Measurements from ENCODE around the gene SLC2A4RG.
A peak's percentile ranks its signal among the peaks of the same experiment; 100 is the strongest.
"Not testable (repeated sequence)": the region's sequence is repeated elsewhere in the genome, so short reads cannot be mapped to it uniquely, and the experiment has no call there.

SLC2A4RG gene

DNA sequence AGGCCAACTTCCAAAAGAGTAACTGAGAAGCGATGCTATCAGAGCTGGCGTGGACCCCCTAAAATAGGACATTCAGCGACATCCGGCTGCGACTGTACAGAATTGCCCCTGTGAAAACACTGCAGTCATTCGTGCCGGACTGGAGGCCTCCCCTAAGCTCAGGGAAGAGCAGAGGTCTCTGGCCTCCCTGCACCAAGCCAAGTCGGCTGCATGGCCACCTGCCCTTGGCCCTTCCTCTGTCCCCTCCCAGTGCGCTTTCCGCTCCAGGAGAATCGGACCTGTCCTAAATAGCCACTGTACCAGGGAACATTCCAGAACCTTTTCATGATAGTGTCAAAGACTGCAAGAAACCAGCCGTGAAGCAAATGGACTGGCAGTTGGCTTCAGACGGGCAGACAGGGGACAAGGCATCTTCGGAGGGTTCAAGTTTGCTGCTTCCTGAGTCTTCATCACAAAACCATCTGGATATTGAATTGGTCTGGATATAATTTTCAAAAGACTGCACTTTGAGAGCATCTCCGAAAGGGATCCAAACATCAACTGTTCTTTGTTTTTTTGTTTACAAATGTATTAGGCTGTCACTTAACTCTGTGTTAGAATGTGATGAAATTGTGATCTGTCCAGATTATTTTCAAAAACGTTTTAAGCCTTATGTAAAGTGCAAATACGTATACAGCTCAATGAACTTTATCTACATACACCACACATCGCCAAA is 16.5 kb downstream of the SLC2A4RG start:
- no peak for DNase-seq (ENCODE audit: low read depth)

DNA sequence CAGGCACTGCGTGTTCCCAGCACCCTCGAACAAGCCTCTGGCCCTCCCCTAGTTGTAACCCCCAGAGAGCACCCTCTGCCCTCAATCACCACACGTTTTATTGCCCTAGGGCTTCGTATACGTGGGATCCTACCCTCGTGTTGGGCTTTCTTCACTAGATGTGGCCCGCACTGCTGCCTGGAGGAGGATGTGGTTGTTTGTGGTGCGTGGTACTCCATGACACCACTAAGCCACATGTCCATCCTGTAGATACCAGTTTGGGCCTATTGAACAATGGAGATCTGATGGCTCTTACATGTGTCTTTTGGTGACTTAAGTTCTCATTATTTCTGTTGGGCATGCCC is 17.0 kb downstream of the SLC2A4RG start:
- no peak for DNase-seq (ENCODE audit: low read depth)

DNA sequence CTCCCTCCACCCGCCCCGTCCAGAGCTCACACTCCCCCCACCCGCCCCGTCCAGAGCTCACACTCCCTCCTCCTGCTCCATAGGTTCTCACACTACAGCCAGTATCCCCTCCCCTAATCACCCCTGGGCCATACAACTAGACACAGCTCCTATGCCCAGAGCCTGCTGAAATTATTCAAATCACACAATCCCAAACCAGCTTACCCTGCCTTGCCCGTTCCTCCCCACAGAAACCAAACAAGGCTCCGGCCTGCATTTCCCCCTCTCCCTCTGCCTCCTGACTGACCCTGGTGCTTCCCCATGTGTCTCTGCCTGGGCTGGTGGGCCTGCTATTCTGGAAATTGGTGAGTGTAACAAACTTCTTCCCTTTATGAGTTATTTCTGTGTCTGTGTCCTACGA is 18.6 kb downstream of the SLC2A4RG start:
- DNase-seq (ENCODE audit: low read depth) = no peak

DNA sequence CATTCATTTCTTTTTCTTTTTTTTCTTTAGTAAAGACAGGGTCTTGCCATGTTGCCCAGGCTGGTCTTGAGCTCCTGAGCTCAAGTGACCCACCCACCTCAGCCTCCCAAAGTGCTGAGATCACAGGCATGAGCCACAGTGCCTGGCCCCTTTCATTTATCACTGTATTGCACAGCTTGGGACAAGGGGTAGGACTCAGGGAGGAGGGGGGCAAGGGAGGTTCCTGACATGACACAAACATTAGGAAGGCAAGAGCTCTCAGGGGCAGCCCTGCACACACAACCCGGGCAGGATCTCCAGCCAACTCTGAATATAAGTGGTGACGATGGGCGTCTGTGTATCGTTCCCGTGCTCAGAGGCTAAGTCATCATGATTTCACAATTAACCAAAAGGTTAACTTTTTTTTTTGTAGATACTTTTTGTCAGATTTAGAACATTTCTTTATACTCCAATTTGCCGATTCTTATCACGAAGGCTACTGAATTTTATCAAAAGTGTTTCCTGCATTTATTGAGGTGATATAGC is 19.9 kb downstream of the SLC2A4RG start:
- peak; percentile 49 for DNase-seq (ENCODE audit: low read depth)

DNA sequence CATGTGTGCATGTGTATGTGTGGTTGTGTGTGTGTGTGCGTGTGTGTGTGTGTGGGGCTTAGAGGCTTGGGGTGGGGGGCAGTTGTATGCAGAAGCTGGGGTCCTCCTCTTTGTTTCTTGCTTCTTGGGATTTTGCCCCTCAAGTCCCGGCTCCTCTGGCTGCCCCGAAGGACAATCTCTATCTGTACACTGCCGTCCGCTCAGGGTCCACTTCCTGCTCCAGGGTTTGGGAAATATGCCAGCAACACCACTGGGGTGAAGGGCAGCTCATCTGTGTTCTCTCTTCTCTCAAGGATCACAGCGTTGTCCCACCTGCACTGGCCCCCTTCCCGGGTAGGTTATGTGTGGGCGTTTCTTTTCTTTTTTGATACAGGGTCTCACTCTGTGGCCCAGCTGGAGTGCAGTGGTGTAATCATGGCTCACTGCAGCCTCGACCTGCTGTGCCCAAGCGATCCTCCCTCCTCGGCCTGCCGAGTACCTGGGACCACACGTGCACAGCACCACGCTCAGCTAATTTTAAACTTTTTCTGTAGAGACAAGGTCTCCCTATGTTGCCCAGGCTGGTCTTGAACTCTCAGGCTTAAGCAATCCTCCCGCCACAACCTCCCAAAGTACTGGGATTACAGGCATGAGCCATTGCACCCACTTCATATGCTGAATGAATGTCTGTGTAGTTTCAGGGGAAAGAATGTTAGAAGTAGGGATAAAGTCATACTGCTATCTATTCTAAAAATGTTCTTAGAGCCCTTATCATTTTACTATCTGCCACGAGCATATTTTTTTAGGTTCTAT is 25.7 kb downstream of the SLC2A4RG start:
- peak; percentile 30 for DNase-seq (ENCODE audit: low read depth)

DNA sequence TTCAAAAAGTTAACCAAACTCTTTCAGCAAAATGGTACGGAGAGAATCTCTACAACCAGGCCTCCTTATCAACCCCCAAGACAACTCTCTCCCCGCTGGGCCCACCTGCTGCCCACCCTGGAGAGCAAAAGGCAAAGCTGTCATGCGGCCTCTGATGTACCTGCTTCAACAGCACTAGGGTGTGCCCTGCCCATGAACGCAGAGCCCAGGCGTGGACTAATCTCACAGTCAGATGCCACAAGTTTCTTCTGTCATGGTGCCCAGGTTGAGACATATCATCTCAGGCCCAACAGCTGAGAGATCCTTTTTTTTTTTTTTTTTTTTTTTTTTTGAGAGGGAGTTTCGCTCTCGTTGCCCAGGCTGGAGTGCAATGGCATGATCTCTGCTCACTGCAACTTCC is 26.3 kb downstream of the SLC2A4RG start:
- no peak for DNase-seq (ENCODE audit: low read depth)

DNA sequence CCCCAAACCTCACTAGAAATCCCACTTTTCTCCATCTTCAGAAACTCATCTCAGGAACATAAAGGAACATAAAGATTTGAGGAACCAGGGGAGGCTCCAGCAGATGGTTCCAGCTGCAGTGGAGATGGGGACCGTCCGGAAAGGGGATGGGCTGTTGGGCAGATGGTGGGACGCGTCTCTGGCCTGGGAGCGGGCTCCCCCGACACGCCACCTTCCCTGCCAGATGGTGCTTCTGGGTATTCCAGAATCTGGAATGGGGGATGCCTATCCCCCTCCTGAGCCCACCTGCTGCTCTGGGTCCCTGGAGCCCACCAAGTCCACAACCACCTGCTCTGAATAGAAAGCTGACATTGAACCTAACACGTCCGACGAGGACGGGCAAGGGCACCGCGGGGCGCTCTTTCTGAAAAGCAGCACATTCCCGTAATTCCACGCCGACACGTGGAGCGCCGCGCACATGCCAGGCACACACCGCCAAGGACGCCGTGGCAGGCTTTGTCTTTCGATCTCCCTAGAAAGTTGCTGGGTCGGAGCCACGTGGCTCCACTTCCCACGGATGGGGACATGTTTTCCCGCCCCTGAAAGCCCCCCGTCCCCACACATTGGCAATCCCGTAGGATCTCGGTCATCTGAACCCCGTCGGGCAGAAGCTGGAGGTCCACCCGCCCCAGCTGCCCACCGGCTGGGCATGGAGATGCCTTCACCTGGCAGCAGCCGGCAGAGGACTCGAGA is 27.3 kb downstream of the SLC2A4RG start:
- no peak for DNase-seq (ENCODE audit: low read depth)

DNA sequence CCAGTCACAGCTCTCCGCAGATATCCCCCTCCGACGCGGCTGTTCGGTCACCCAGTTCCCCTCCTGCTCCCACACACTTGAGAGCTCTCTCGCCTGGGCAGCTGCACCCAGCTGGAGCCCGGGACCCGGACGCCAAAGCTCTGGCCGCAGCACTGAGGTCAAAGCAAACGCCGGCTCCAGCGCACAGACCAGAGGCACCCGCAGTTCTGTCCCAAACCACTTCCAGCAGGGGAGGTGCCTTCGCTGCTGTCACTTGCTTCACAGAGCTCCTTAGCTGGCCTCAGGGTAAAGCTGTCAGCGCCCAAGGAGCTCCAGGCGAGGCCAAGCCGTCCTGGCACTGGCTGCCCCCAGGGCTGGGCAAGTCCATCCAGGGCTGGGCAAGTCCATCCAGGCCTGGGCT is 27.9 kb downstream of the SLC2A4RG start:
- no peak for DNase-seq (ENCODE audit: low read depth)

DNA sequence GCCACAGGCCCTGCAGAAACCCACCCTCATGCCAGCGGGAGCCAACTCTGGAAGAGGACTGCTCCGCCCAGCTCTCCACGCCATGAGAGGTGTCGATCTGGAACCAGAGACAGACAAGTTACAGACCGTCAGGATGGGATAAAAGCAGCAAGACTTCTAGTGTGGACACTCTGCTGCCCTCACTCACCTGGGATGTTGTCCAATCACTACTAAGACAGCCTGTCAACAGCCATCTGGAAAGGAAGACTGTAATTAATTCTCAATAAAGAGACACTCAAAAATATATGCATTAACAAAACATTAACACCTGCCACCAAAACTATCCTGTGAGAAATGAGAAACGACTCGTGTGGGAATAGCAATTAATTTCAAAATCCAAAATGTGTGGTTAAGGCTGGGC is 28.3 kb downstream of the SLC2A4RG start:
- DNase-seq (ENCODE audit: low read depth) = no peak

DNA sequence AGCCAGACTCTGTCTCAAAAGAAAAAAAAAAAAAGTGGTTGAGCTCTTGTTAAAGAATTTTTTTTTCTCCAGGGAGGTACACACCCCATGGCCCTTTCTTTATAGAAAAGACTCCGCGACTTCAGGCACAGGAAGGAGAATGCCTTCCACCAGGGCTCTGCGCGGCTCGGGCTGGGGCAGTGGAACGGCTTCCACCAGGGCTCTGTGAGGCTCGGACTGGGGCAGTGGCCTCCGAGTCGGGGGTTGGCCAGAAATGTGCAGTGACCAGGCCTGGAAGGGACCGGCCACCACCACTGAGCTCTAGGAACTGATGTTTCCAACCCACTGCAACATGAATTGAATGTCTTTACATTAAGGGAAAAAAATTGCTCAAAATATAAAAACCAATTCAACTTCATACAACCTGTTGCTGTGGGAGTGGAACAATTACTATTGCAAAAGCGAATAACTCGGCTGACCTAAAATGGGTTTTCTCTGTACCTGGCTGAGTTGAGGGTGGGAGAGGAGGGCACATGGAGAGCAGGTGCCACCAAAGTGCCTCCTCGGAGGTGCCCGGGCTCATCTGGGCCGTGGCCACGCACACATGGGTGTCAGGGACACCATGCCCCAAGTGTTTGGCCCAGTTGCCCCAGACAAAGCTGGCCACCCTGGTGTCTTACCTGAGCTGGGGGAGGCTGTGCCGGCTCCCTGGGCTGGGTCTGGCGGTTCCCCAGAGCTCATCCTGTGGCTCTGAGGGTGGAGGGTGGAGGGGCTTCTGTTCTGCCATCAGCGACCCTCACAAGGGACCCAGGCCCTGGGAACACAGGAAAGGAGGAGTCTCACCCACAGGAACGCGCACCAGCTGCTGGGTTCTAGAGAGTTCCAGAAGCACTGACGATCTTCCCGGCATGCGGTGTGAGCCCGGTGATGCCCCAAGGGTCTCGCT is 29.3 kb downstream of the SLC2A4RG start:
- DNase-seq (ENCODE audit: low read depth) = no peak

DNA sequence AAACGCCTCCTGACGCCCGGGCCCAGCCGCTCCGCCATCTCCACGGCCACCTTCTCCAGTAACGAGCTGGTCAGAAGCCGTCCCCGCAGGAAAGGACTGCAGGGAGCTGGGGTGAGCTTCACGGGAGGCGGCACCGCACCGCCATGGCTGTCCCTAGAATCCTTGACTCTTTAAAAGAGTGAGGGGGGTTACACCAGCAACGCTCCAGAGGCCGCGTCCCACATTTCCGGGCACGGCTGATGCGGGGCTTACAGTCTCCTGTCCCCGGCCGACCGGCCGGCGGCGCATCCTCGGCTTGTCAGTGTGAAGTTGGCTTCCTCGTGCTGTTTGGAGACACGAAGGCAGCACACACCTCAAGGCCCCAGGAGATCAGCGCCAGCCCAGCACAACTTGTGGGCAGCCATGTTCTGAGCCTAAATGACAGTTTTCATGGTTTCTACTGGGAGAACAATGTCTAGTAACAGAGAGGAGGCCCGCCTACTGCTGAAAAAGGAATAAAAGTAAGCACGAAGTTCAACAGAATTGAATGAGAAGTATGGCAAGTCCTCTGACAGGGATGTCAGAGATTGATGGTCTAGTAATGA is 30.4 kb downstream of the SLC2A4RG start:
- DNase-seq (ENCODE audit: low read depth) = no peak

DNA sequence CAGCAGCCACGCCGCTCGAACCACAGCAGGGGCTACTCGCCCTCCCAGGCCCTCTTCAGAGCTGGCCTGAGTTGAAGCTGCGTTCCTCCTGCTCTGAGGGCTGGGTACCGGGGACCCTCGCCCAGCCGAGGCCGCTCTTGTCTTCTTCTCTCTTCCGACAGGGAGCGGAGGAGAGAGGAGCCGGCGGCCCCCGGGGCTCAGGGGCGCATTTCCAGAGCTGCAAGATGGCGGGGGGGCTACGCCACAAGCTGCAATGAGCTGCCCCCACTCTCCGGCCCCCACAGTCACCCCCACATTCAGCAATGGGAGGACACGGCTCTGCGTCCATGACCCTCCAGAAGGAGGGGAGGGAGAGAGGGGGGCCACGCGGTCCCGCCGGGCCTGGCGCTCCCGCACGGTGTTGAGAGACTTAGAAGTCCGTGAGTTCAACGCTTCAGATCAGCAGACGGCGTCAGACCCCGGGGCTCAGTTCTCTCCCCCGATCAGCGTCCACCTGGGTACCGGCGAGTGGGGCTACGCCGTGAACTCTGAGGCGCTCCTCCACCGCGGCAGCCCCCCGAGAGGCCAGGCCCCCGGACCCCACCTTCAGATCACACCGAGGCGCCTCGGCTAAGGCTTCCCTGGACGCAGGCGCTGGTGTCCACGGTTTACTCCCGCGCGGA is 31.6 kb downstream of the SLC2A4RG start:
- no peak for DNase-seq (ENCODE audit: low read depth)

DNA sequence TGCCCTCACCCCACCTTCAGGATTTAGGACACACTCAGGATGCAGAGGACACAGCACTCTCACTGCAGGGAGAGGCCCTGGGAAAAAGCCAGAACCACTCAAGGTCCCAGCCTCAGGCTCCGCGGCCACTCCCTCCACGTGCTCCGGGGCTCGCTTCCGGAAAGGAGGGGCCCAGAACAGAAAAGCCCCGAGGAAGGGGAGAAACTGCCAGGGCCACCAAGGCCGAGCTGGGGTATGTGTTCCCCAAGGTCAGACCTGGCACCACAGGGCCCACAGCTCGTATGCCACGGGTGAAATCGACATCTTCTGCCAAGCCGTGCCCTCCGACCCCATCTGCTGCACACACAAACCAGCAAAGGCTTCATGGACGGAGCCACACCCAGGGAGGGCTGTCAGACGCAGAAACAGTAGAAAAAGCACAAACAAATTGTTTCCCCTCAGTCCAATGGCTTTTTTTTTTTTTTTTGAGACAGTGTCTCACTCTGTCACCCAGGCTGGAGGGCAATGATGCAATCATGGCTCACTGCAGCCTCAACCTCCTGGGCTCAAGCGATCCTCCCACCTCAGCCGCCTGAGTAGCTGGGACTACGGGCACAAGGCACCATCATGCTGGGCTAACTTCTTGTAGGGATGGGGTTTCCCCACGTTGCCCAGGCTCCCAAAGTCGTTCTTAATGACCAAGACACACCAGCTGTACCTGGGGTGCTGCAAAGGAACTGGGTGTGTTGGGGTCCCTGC is 33.4 kb downstream of the SLC2A4RG start:
- DNase-seq (ENCODE audit: low read depth) = no peak

DNA sequence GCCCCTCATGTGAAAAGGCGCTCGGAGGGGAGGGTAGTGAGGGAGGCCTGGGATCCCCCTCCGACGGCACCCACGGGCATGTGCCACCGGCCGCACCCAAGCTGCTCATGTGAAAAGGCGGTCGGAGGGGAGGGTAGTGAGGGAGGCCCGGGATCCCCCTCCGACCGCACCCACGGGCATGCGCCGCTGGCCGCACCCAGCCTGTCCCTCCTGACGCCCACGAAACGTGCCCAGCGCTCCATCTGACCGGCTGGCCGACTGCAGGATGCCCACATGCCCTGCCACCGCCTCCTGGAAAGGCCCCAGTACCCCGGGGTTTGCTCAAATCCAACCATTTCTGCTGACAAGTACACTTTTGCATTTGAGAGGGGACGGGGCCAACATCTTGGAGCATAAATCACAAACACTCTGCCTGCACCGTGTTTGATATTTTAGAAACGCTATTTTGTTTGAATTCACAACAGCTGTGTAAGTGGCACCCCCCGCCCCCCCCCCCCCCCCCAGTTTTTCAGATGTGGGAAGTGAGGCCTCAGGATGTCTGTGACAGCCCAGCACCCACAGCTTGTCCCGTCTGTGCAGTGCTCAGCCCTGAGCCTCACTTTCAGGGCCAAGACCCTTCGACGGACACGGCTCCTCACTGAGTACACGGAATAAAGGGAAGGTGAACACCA is 34.1 kb downstream of the SLC2A4RG start:
- DNase-seq (ENCODE audit: low read depth) = no peak

DNA sequence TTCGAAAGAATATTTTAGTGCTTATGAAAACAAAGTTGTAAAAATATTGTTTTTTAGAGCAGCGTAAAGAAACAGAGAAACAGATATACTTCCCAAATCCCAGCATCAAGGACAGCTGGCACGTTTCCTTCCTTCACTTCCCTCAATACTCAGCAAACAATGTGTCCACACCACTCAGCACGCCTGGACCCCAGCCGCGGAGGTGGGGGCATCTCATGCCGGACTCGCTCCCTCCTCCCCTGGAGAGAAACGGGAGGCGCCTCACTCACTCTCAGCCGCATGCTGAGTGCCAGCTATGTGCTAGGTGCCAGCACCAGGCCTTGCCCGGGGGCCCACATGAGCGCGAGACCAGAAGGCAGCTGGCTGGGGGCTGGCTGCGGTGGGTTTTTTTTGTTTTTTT is 34.7 kb downstream of the SLC2A4RG start:
- DNase-seq (ENCODE audit: low read depth) = no peak

DNA sequence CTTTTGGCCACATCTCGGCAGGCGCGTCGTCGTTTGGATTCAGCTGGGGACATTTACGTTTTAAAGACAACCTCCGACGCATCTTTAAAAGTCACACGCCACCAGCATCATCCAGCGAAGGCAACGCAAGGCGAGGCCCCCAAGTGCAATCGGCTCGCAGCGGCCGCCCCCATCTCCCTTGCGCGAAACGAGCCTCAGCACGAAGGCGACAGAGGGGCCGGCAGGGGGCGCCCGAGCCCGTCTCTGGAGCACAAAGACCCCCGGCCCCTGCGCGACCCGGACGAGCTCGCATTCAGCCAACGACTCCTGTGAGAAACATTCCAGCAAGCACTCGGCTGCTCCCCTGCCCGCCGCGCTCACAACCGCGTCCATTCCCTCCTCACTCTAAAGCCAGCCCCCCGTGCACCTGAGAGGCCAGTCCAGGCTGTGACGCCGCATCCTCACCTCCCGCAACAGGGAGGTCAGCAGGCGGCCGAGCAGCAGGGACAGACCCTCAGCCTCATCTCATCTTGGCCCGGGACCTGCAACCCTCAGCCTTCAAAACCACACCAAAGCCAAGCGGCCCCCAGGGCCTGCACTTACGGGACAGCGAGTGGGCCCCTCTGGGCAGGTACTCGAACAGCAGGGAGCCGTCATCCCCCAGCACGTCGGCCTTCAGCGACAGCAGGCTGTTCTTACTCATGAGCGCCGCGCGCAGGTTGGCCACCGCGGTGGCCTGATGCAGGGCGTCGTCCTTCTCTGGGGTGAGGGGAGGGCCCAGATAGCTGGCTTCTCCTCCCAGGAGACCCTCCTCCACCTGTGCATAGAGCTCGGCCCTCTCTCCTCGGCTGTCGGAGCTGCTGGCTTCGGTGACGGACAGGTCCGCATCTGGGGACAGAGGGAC is 35.8 kb downstream of the SLC2A4RG start:
- no peak for DNase-seq (ENCODE audit: low read depth)

DNA sequence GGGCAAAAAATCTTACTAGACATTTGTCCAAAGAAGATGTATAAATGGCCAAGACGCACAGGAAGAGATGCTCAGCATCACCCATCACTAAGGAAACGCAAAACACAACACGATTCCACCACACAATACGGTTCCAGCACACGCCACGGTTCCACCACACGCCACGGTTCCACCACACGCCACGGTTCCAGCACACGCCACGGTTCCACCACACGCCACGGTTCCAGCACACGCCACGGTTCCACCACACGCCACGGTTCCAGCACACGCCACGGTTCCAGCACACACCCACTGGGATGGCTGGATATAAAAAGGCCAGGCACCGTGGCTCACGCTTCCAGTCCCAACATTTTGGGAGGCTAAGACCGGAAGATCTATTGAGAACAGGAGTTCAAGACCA is 37.3 kb downstream of the SLC2A4RG start:
- not testable (repeated sequence) for DNase-seq (ENCODE audit: low read depth)

DNA sequence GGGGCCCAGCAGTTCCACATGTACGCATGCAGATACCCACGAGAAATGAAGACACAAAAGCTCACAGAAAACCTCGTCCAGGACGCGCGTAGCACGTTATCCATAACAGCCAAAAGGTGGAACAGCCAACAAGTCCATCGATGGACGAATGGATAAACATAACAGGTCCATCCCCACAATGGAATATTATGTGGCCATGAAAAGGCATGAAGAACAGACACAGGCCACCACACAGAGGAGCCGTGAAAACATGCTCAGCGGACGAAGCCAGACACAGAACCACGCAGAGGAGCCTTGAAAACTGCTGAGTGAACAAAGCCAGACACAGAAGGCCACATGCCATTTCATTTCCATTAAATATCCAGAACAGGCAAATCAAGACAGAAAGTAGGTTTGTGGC is 38.0 kb downstream of the SLC2A4RG start:
- DNase-seq (ENCODE audit: low read depth) = no peak
